Epithelial cell of esophagus (primary cell): ENCODE measurements around the gene TUBA4B.
A peak's percentile ranks its signal among the peaks of the same experiment; 100 is the strongest.

Experiments
- DNase-seq: peaks from one replicate; pipeline ENCODE4 v3.0.0; 2010; ENCODE audit warnings: low read depth
- H3K4me3 ChIP-seq: 2 replicates; pipeline ENCODE4 v1.5.1; 2011; ENCODE audit warnings: mild to moderate bottlenecking, low read length, control low read depth
- CTCF ChIP-seq: IDR thresholded peaks from 2 replicates; pipeline ENCODE4 v1.5.1; 2011; ENCODE audit warnings: low read depth, mild to moderate bottlenecking, low read length, control low read depth, inconsistent platforms; ENCODE audit not compliant: insufficient read depth; ENCODE audit errors: missing control alignments

Gene TUBA4B

GRCh38 chr2:219261024-219261855 lies 8.2 kb downstream of the TUBA4B start:
- no peak for TF ChIP-seq CTCF
- no peak overlapping the region for H3K4me3 ChIP-seq
- DNase-seq, result no peak

- TF ChIP-seq CTCF, result no peak
- no peak for DNase-seq
- H3K4me3 ChIP-seq, result no peak overlapping the region
Measured at GRCh38 chr2:219266232-219266631, 13.2 kb downstream of the TUBA4B start.

- no peak for DNase-seq
Measured at GRCh38 chr2:219266886-219267285, 13.8 kb downstream of the TUBA4B start.

GRCh38 chr2:219268294-219268693 lies 15.3 kb downstream of the TUBA4B start:
- TF ChIP-seq CTCF, result no peak
- no peak for DNase-seq
- H3K4me3 ChIP-seq, result no peak overlapping the region

More at GRCh38 chr2:219266886-219267285, 13.8 kb downstream of the TUBA4B start:
- no peak overlapping the region for H3K4me3 ChIP-seq
- no peak for TF ChIP-seq CTCF

GRCh38 chr2:219269362-219270054 lies 16.5 kb downstream of the TUBA4B start:
- DNase-seq, result peak; percentile 81
- TF ChIP-seq CTCF, result no peak
- no peak overlapping the region for H3K4me3 ChIP-seq

- TF ChIP-seq CTCF, result no peak
- H3K4me3 ChIP-seq, result no peak overlapping the region
- DNase-seq, result no peak
Measured at GRCh38 chr2:219270055-219270372, 17.0 kb downstream of the TUBA4B start.
